Choroid plexus epithelial cell (primary cell): ENCODE results near the gene CPT1A.

Source experiments
- DNase-seq: peaks from one replicate; pipeline ENCODE4 v3.0.0-alpha.2; 2010; ENCODE audit warnings: low read depth
- H3K4me3 ChIP-seq: 2 replicates; pipeline ENCODE4 v1.5.1; 2011; ENCODE audit warnings: low read depth, mild to moderate bottlenecking, control low read depth, low read length, moderate library complexity
- CTCF ChIP-seq: conservative IDR thresholded peaks from 2 replicates; pipeline ENCODE4 v1.5.1; 2011; ENCODE audit warnings: low read depth, mild to moderate bottlenecking, control low read depth, inconsistent platforms, low read length, moderate library complexity

The CPT1A gene

GRCh38 chr11:68819362-68819761 lies 22.4 kb downstream of the CPT1A start:
- no peak for TF ChIP-seq CTCF
- DNase-seq, result no peak
- H3K4me3 ChIP-seq, result no peak overlapping the region

DNA sequence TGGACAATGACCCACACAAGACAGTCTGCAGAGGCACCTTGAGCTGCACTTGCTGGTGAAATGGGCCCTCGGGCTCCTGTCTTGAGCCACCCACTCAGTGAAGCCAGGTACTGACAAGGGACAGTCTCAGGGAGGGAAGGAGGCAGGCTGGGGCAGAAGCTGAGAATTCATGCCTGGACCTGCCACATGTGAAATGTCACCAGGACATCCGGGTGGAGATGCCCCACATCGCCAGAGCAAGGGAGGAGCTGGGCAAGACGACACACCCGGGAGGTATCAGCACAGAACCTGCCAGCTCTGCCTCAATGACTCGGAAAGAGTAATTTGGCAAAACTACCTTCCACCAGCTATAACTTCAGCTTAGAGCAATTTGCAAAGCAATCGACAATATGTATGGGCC lies 23.5 kb downstream of the CPT1A start:
- H3K4me3 ChIP-seq, result no peak overlapping the region
- TF ChIP-seq CTCF, result no peak
- DNase-seq, result no peak

GRCh38 chr11:68817554-68817953 lies 24.2 kb downstream of the CPT1A start:
- DNase-seq, result no peak
- H3K4me3 ChIP-seq, result no peak overlapping the region
- no peak for TF ChIP-seq CTCF

DNA sequence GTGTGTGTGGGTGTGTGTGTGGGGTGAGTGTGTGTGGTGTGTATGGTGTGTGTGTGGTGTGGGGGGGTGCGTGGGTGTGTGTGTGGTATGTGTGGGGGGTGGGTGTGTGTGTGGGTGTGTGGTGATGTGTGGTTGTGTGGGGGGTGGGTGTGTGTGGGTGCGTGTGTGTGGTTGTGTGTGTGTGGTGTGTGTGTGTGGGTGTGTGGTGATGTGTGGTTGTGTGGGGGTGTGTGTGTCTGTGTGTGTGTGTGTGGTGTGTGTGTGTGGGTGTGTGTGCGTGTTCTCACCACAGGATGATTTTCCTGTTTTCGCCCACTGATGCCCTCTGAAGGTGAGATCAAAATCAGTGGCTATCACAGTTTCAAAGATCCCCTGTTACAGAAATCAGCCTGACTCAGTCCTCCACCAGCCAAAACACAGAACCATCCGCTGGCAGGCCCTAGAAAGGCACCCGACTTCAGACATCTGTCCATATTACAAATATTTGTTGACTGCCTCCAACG lies 24.7 kb downstream of the CPT1A start:
- no peak for TF ChIP-seq CTCF
- no peak overlapping the region for H3K4me3 ChIP-seq
- DNase-seq, result no peak

DNA sequence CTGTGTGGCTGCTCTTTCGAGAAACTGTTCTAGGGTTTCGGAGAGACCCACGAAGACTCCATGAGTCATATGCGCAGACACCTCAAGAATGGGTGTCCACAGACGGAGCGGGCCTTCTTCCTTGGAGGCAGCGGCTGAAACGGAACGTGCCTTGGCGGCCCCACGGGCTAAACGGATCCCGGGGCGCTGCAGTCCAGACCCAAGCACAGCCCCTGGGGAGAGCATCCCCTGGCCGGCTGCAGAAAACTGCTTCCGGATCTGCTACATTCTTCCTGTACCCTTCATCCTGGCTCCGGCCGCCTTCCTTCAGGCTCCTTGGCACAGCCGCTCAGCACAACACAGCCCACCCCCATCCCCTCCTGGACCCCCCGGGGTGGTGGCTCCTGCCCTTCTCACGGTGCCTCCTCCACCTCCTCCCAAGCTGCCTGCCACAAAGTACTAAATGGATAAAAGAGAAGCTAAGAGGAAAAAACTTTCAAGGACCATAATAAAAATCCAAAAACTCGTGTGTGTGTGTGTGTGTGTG lies 25.4 kb downstream of the CPT1A start:
- TF ChIP-seq CTCF, result no peak
- no peak for DNase-seq
- H3K4me3 ChIP-seq, result no peak overlapping the region

DNA sequence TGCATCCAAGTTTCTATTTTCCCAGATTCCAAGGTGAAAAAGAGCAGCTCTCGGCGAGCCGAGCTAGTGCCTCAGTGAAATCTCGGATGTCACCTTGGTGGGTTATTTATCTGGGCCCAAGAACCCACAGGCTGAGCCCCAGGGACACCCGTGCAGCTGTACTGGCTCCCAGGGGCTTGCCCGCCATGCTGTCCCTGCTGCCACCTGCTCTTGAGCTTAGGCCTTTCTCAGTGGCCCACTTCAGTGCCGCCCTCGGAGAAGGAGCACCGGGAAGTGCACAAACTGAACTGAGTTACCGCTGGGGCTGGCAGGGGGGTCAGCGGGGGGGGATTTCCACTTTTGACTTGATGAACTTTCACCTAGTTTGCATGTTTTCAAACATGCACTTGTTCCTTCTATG lies 27.9 kb downstream of the CPT1A start:
- no peak for DNase-seq
- no peak for TF ChIP-seq CTCF
- H3K4me3 ChIP-seq, result no peak overlapping the region

- DNase-seq, result no peak
- no peak overlapping the region for H3K4me3 ChIP-seq
- no peak for TF ChIP-seq CTCF
These were observed 29.2 kb downstream of the CPT1A start for GRCh38 chr11:68812526-68812925.
